Skeletal muscle cell (primary cell): ENCODE measurements around the gene RALY.
A peak's percentile ranks its signal among the peaks of the same experiment; 100 is the strongest.

Source experiments
- DNase-seq: peaks from one replicate; pipeline ENCODE4 v3.0.0-alpha.2; 2010; ENCODE audit warnings: low read depth
- H3K4me3 ChIP-seq: 2 replicates; pipeline ENCODE4 v1.5.1; 2011; ENCODE audit warnings: low read depth, mild to moderate bottlenecking, control low read depth, low read length, moderate library complexity

The RALY gene

GRCh38 chr20:33984182-33984719 is 9.5 kb upstream of the RALY start:
- DNase-seq = no peak
- no peak overlapping the region for H3K4me3 ChIP-seq

DNA sequence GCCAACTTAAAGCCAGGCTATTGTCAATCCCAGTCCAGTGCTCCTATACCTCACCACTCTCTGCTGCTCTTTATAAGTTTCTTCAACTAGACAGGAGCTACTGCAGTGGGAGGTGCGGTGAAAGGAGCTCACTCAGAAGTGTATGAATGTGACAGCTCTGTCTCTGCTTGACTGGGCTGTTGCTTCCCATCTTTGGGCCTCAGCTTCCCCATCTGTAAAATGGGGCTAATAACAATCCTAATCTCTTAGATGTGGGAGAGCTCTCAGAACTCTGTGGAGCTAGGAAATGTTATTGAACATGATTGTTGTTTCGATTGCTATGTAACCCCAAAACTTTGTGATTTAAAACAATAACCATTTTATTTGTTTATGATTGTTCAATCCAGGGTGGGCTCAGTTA is 8.4 kb upstream of the RALY start:
- no peak for DNase-seq
- no peak overlapping the region for H3K4me3 ChIP-seq

DNA sequence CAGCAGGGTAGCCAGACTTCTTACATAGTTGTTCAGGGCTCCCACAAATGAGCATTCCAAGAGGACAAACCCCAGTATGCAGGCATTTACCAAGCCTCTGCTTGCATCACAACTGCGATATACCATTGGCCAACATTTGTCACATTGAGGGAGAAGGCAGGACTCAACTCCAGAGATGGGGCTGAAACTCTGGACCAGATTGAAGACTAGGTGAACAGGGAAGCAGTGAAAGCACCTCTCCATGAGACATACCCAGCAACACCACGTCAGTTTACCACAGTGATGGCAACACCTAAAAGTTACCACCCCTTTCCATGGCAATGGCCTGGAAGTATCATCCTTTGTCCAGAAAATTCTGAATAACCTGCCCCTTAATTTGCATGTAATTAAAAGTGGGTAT is 7.9 kb upstream of the RALY start:
- DNase-seq = no peak
- no peak overlapping the region for H3K4me3 ChIP-seq

DNA sequence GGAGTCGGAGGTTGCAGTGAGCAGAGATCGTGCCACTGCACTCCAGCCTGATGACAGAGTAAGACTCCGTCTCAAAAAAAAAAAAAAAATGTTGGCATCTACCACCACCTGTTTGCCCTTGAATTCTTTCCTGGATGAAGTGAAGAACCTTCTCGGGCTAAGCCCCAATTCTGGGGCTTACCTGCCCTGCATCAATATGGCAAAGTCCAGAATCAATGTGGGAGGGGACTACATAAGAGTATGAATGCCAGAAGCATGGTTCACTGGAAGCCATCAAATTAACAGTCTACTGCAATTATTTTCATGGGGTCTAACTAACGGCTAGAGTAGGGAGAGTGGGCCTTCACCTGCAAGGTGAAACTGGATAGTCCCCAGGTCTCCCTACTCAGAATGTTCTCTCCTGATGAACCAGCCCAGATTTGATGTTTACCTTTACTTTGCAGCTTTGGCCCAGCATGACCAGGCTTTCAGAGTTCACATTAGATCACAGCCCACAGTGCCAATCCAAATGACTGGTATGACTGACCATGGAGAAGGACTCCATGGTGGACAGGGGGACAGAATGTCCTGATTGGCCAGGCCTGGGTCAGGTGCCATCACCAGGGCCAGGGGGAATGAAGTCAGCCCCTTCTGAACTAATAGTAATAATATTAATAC is 7.0 kb upstream of the RALY start:
- H3K4me3 ChIP-seq = no peak overlapping the region
- no peak for DNase-seq

DNA sequence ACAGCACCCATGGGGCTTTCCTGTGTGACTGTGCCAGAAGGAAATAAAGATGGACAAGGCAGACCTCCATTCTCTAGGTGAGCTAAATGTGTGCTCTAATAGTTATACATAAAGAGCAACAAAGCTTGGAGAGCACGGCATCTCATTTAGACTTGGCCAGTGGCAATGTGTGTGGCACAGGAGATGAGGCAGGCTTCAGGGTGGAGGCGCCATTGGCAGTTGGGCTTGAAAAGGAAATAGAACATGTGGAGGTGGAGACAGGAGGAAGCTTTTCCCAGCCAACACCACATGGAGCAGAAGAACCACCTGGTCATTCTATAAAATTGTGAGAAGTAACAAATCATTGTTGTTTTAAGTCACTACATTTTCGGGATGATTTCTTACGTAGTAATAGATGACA is 3.6 kb upstream of the RALY start:
- H3K4me3 ChIP-seq = no peak overlapping the region
- no peak for DNase-seq

DNA sequence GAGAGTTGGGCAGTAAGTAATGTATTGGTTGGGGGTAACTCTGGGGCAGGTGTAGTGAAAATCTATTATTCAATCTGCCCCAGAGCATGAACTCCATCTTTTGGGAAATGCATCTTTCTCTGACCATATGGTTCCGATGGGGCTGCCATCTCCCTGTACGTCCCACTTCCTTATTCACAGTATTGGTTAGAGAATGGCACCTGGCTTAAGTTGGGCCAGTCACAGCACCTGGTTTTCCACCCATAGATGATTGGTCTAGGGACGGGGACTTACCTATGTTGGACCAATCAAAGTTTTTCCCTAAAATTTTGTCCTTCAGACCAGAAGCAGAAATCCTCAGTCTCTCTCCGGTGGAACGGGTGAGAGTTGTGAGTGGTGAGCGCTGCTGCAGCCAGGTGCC is 2.2 kb upstream of the RALY start:
- no peak for DNase-seq
- H3K4me3 ChIP-seq = no peak overlapping the region

DNA sequence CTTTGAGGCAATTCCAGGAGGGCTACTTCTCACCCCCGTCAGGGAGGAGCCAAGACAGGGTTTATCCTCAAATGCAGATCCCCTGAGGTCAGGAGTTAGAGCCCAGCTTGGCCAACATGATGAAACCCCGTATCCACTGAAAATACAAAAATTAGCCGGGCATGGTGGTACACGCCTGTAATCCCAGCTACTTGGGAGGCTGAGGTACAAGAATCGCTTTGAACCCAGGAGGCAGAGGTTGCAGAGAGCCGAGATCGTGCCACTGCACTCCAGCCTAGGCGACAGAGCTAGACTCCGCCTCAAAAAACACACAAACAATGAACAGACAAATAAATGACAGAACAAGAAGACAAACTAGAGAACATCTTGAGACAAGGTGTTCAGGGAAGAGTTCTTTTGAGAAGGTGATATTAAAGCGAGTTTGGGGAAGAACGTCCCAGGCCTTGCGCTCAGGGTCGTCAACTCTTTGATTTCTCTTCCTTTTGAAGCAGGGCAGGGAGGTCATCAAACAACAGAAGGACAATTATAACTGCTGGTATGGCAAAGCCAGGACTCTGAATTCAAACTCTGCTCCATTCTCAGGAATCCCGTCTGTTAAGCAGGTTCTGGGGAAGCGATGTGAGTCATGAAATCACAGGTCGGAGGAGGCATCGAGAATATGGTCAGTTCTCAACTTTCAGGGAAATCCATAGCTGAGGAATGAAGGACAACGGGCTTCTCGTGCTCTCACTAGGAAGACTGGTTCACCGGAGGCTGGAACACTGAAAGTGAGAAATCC is 1.4 kb upstream of the RALY start:
- peak overlapping the region; percentile 90 for H3K4me3 ChIP-seq
- no peak for DNase-seq

DNA sequence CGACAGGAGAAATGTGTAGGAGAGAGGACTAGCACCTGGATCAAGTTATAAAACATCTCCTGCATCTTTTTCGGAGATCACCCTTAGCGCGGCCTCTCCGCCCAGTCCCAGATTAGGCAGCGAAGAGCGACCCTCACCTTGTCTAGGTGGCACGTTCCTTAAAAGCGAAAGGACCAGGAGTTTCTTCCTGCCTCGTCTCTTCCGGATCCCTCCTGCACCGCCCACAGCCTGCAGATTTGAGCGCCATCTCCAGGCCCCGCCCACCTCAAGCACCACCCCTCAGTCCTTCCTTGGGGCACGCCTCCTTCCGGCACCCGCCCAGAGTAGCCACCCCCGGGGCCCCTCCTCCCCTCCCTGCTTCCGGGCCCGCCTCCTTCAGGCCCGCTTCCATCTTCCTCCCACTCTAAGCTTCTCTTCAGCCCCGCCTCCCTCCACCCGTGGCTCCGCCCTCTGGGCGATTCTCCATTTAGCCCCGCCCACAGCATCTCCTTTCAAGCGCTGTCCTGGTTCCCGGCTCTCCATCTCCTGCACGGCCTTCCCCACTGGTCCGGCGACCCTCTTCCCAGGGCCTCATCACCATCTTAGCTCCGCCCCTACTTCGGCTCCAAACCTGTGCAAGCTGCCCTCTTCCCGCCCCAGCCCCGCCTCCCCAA is 662 bp upstream of the RALY start:
- H3K4me3 ChIP-seq = peak overlapping the region; percentile 90
- peak; percentile 96 for DNase-seq

GRCh38 chr20:33994222-33994913 is 657 bp downstream of the RALY start:
- peak overlapping the region; percentile 90 for H3K4me3 ChIP-seq
- peak; percentile 47 for DNase-seq

DNA sequence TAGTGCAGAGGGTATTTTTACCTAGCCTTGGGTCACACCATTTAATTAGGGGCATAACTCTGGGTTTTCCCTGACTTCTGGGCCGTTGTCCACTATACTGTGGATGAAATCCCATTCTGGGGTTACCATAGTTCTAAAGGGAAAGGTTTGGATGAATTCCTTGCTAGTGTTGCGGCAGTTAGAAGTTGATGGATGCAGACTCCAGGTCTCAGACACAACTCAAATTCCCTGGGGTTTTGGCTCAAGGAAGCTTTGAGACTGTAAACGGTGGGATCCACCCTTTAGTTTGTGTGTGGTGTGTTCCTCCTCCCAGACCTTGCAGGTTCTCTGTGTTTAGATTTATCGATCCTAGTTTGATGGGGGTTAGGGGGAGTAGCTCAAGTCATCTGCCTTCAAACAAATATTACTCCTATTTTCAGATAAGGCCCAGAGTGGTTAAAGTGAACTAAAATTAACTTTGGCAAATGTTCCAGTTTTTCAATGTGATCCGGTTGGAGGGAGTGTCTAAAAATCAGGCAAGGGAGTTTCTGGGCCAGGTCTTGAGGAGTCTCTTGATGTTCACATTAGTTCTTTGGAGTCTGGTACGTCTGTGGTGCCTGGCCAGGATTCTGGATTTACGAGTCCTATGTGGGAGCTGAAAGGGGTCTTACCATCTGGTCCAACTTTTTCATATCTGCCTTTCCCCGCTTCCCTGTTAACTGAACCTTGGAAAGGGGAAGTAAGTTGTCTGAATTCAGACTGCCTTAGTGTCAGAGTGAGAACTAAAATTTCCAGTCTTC is 1.5 kb downstream of the RALY start:
- DNase-seq = no peak
- H3K4me3 ChIP-seq = peak overlapping the region; percentile 90

DNA sequence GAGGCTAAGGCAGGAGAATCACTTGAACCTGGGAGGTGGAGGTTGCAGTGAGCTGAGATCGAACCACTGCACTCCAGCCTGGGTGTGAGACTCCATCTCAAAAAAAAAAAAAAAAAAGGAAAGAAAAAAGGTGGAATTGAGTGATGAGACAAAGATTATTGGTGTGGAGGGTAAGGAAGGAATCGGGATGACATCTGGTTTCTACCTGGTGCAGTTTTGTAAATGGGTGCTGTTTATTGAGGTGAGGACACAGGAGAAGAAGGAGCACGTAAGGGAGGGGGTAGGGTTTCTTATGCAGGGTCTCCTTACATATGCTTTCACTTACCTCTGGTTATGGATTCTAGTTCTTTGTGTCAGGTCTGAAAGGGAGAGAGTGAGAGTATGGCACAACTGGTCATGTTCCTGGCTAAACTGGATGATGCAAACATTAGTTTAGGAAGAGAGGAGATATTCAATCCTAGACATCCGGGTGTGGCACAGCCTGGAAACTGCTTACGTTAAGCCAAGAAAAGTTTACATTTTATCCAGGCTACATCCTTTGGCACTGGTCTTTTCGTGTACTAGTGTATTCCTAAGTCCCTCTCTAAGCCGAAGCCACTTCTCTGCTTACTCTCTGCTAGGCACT is 5.4 kb downstream of the RALY start:
- no peak overlapping the region for H3K4me3 ChIP-seq
- DNase-seq = no peak

GRCh38 chr20:34001378-34001777 is 7.7 kb downstream of the RALY start:
- no peak overlapping the region for H3K4me3 ChIP-seq
- DNase-seq = no peak

DNA sequence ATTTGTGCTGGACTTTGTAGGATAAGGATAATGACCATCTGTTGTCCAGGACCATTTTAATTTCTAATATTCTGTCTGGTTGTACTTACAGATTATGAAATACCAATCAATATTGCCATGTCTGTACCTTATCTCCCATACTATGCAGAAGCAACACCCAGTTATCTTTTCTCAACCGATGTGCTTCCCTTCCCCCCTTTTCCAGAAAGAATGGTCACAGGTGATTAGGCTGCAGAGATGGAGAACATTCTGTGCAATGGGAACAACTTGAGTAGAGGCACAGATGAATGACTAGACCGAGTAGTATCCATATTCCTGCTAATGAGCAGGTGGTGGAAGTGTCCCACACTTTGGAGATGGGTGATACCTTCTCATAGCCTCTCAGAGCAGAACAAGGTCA is 10.5 kb downstream of the RALY start:
- no peak for DNase-seq
- no peak overlapping the region for H3K4me3 ChIP-seq

DNA sequence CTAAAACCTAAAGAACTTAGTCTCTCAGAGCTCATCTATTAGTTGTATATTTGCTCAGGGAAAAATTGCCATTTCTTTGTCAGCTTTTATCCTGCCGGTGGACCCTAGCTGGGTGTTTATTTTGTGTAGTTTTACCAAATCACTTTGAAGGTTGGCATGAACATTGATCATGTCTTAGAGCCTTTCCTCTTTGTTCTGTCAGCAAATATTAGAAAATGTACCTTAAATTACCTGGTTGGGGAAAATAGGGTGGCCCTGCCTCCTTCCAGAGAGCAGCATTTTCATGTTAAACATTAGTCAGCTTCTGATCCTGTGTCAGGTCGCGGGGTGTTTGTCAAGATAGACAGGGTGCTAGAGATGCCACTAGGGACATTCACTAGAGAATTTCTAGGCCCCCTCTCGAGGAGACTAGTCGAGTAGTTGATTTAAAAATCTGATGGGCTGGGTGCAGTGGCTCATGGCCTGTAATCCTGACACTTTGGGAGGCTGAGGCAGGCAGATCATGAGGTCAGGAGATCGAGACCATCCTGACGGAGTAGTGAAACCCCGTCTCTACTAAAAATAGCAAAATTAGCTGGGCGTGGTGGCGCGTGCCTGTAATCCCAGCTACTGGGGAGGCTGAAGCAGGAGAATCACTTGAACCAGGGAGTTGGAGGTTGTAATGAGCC is 11.2 kb downstream of the RALY start:
- no peak overlapping the region for H3K4me3 ChIP-seq
- DNase-seq = no peak

DNA sequence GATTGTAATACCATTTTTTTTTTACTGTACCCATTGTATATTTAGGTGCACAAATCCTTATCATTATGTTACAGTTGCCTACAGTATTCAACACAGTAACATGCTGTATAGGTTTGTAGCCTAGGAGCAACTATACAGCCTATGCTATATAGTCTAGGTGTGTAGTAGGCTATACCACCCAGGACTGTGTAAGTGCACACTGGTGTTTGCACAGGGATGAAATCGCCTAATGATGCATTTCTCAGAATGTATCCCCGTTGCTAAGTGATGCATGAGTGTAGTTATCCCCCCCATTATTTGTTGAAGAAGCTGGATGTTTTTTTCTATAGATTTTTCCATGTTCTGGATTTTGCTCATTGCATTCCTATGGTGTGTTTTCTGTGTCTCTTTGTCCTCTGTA is 12.9 kb downstream of the RALY start:
- no peak for DNase-seq
- H3K4me3 ChIP-seq = no peak overlapping the region

GRCh38 chr20:34008477-34008876 is 14.8 kb downstream of the RALY start:
- no peak overlapping the region for H3K4me3 ChIP-seq
- DNase-seq = no peak

GRCh38 chr20:34010405-34010931 is 16.8 kb downstream of the RALY start:
- DNase-seq = no peak
- H3K4me3 ChIP-seq = no peak overlapping the region

GRCh38 chr20:34011275-34011674 is 17.6 kb downstream of the RALY start:
- no peak overlapping the region for H3K4me3 ChIP-seq
- no peak for DNase-seq
